22Rv1 (cell line): Measurements from ENCODE around the gene NPPB.

Experiments
- H3K27ac ChIP-seq: fragments of 450-650 bp; 2 replicates; pipeline ENCODE4 v1.5.1; 2017
- CTCF ChIP-seq: fragments of 450-650 bp; IDR thresholded peaks from 2 replicates; pipeline ENCODE4 v1.5.1; 2017; ENCODE audit warnings: mild to moderate bottlenecking
- ZFX ChIP-seq: fragments of 450-650 bp; IDR thresholded peaks from 2 replicates; pipeline ENCODE4 v1.6.1; 2017; ENCODE audit warnings: antibody characterized with exemption, borderline replicate concordance

Gene NPPB

GRCh38 chr1:11836955-11837766 lies 21.6 kb downstream of the NPPB start:
- TF ChIP-seq CTCF: no peak
- no peak for TF ChIP-seq ZFX

GRCh38 chr1:11835441-11836225 lies 23.1 kb downstream of the NPPB start:
- H3K27ac ChIP-seq: no peak overlapping the region
- TF ChIP-seq ZFX (no peak), CTCF (no peak)

More at GRCh38 chr1:11836955-11837766, 21.6 kb downstream of the NPPB start:
- H3K27ac ChIP-seq: no peak overlapping the region

GRCh38 chr1:11833900-11834299 lies 24.8 kb downstream of the NPPB start:
- H3K27ac ChIP-seq: no peak overlapping the region
- TF ChIP-seq ZFX (no peak), CTCF (no peak)

- TF ChIP-seq CTCF (no peak), ZFX (no peak)
- no peak overlapping the region for H3K27ac ChIP-seq
These were observed 25.2 kb downstream of the NPPB start for GRCh38 chr1:11833497-11833896.

GRCh38 chr1:11831945-11832725 lies 26.6 kb downstream of the NPPB start:
- no peak overlapping the region for H3K27ac ChIP-seq
- TF ChIP-seq ZFX (no peak), CTCF (no peak)

GRCh38 chr1:11828511-11828910 lies 30.2 kb downstream of the NPPB start:
- TF ChIP-seq ZFX (no peak), CTCF (no peak)
- no peak overlapping the region for H3K27ac ChIP-seq
